Suprapubic skin (tissue), 4 donors: ENCODE measurements around the gene CC2D2A. TPM values are rescaled to one million over a fixed set of nuclear protein-coding genes. Genes with fewer than 3 reads are reported as not detected.

Experiments used
- DNase-seq, 2 donors: peaks; one replicate each; pipeline ENCODE4 v3.0.0-alpha.2; 2019; ENCODE audit warnings: low spot score in 2 of 2
- H3K27ac ChIP-seq: fragments of 200-600 bp; sonication (generic); one replicate; pipeline ENCODE4 v1.5.1; 2019
- H3K27me3 ChIP-seq: fragments of 200-600 bp; sonication (generic); one replicate; pipeline ENCODE4 v1.5.1; 2019
- H3K36me3 ChIP-seq: fragments of 200-600 bp; sonication (generic); one replicate; pipeline ENCODE4 v1.5.1; 2019
- H3K4me1 ChIP-seq: fragments of 200-600 bp; sonication (generic); one replicate; pipeline ENCODE4 v1.5.1; 2019
- H3K4me3 ChIP-seq: fragments of 200-600 bp; sonication (generic); one replicate; pipeline ENCODE4 v1.5.1; 2019; ENCODE audit warnings: mild to moderate bottlenecking
- H3K9me3 ChIP-seq: fragments of 200-600 bp; sonication (generic); one replicate; pipeline ENCODE4 v1.5.1; 2019
- CTCF ChIP-seq, 2 donors: fragments of 200-600 bp in 1 of 2; fragments of 450-650 bp in 1 of 2; sonication (generic) in 1 of 2; IDR thresholded peaks; one replicate each; pipeline ENCODE4 v1.5.1; 2016 to 2019; ENCODE audit warnings: antibody characterized with exemption in 2 of 2, mild to moderate bottlenecking in 1 of 2, moderate library complexity in 1 of 2
- POLR2A ChIP-seq, 2 donors: fragments of 450-650 bp; IDR thresholded peaks; one replicate each; pipeline ENCODE4 v1.6.1; 2017; ENCODE audit warnings: antibody characterized with exemption in 2 of 2, mild to moderate bottlenecking in 2 of 2, moderate library complexity in 2 of 2
- WGBS: methylation state at CpG from one replicate; pipeline ENCODE4 v1.1.5; 2018; 5-methylcytosine and 5-hydroxymethylcytosine counted together
- total RNA-seq, 4 donors: library from RNA; depleted of rRNA; stranded (reverse); fragments of >200 nt; gene quantifications; one replicate each; pipeline ENCODE4 v1.1.0, GENCODE V29; 2016

CC2D2A gene
- total RNA-seq, 4 donors from 2014 or later = 2.8 to 12.5 (median 7.9) TPM

GRCh38 chr4:15649914-15650545 is 180.3 kb downstream of the CC2D2A start:
- Histone ChIP-seq H3K9me3 (no peaks in the 10 kb centered on the region), H3K27me3 (no peaks in the 10 kb centered on the region), H3K4me1 (peaks cover 63% of the 10 kb centered on the region), H3K27ac (no peak overlapping the region), H3K4me3 (no peak overlapping the region), H3K36me3 (no peaks in the 10 kb centered on the region)
- no peak for DNase-seq
- TF ChIP-seq CTCF (IDR thresholded peaks at IDR 0.05) = peak; percentile 28 to 36
- no peak for TF ChIP-seq POLR2A (IDR thresholded peaks at IDR 0.05)
- 32% methylated on average over 5 of the region's 5 CpGs for WGBS

Other genes with a start within 250 kb of the CC2D2A start
- 1 to 10 TPM in 2 of 4 donors, under 1 TPM in 2; 0.80 to 6.5 (median 3.3) TPM for gene C1QTNF7, start 41.8 kb upstream of the CC2D2A start, total RNA-seq
- 100 to 1,000 TPM in 2 of 4 donors, 10 to 100 TPM in 2; 73.2 to 120 (median 93.7) TPM for gene FBXL5, start 185.5 kb downstream of the CC2D2A start, total RNA-seq
- 10 to 100 TPM; 18.6 to 39.0 (median 27.5) TPM for gene FAM200B, start 211.9 kb downstream of the CC2D2A start, total RNA-seq
- 1 to 10 TPM; 2.2 to 8.4 (median 4.0) TPM for gene BST1, start 233.2 kb downstream of the CC2D2A start, total RNA-seq